HL-60 (cell line): ENCODE results near the gene LNPK.

Source experiments
- DNase-seq, 2 experiments: peaks; one replicate each; pipeline ENCODE4 v3.0.0-alpha.2; 2010 to 2020; ENCODE audit warnings: low read depth in 1 of 2, low spot score in 1 of 2
- H3K27ac ChIP-seq: fragments of 250-450 bp; sonication (Bioruptor Pico); replicated peaks from 2 replicates; pipeline ENCODE4 v1.5.1; 2020; ENCODE audit warnings: mild to moderate bottlenecking, moderate library complexity
- H3K27me3 ChIP-seq: fragments of 250-450 bp; sonication (Bioruptor Pico); 2 replicates; pipeline ENCODE4 v1.5.1; 2021; ENCODE audit warnings: mild to moderate bottlenecking, moderate library complexity; ENCODE audit not compliant: insufficient read depth, poor library complexity, severe bottlenecking
- H3K4me3 ChIP-seq: replicated peaks from 2 replicates; pipeline ENCODE4 v1.5.1; 2011; ENCODE audit warnings: mild to moderate bottlenecking, control low read depth, low read length; ENCODE audit not compliant: insufficient read depth
- CTCF ChIP-seq: IDR thresholded peaks from one replicate; pipeline ENCODE4 v1.5.1; 2011; ENCODE audit warnings: low read length, control low read depth, inconsistent platforms; ENCODE audit not compliant: insufficient read depth
- GABPA ChIP-seq: IDR thresholded peaks from 2 replicates; pipeline ENCODE4 v1.6.1; 2012; ENCODE audit warnings: low read depth
- POLR2AphosphoS5 ChIP-seq: IDR thresholded peaks from 2 replicates; pipeline ENCODE4 v1.6.1; 2012; ENCODE audit warnings: low read depth
- REST ChIP-seq: IDR thresholded peaks from 2 replicates; pipeline ENCODE4 v1.6.1; 2012; ENCODE audit warnings: low read depth; ENCODE audit not compliant: insufficient replicate concordance
- SPI1 ChIP-seq: IDR thresholded peaks from 2 replicates; pipeline ENCODE4 v1.6.1; 2012; ENCODE audit warnings: low read depth, mild to moderate bottlenecking, borderline replicate concordance

LNPK gene

GRCh38 chr2:176024083-176024482 is 22.0 kb upstream of the LNPK start:
- Histone ChIP-seq H3K27me3 (peaks cover 2% of the 10 kb centered on the region), H3K4me3 (no peak overlapping the region), H3K27ac (no peak overlapping the region)
- DNase-seq, result no peak
- TF ChIP-seq SPI1 (no peak), REST (no peak), CTCF (no peak), POLR2AphosphoS5 (no peak), GABPA (no peak)

- TF ChIP-seq GABPA, result no peak
- TF ChIP-seq CTCF, result no peak
- TF ChIP-seq POLR2AphosphoS5, result no peak
- no peak for TF ChIP-seq REST
- no peak for TF ChIP-seq SPI1
- Histone ChIP-seq H3K27me3 (peaks cover 2% of the 10 kb centered on the region), H3K4me3 (no peak overlapping the region), H3K27ac (no peak overlapping the region)
- no peak for DNase-seq
Measured at GRCh38 chr2:176022048-176022447, 20.0 kb upstream of the LNPK start.

- H3K27ac ChIP-seq, result no peak overlapping the region
- H3K27me3 ChIP-seq, result peaks cover 2% of the 10 kb centered on the region
- DNase-seq, result no peak
- no peak overlapping the region for H3K4me3 ChIP-seq
- TF ChIP-seq REST (no peak), CTCF (no peak), GABPA (no peak), SPI1 (no peak), POLR2AphosphoS5 (no peak)
Measured at GRCh38 chr2:176020400-176020799, 18.3 kb upstream of the LNPK start.
